H9 (cell line): ENCODE measurements around the gene BRSK1. TPM values are rescaled to one million over a fixed set of nuclear protein-coding genes. Genes with fewer than 3 reads are reported as not detected.

Experiments
- DNase-seq: peaks from one replicate; pipeline ENCODE4 v3.0.0-alpha.2; 2017
- H2AFZ ChIP-seq: one replicate; pipeline ENCODE4 v1.6.1; 2013; ENCODE audit warnings: mild to moderate bottlenecking, low read length, control low read depth, moderate library complexity
- H2AK5ac ChIP-seq: 2 replicates; pipeline ENCODE4 v1.6.1; 2013; ENCODE audit warnings: low read length, control low read depth, mixed read lengths; ENCODE audit not compliant: insufficient read length
- H2BK120ac ChIP-seq: one replicate; pipeline ENCODE4 v1.6.1; 2013; ENCODE audit warnings: low read depth, mild to moderate bottlenecking, low read length, control low read depth, inconsistent platforms; ENCODE audit not compliant: poor library complexity, severe bottlenecking
- H2BK12ac ChIP-seq: 2 replicates; pipeline ENCODE4 v1.6.1; 2013; ENCODE audit warnings: low read length, control low read depth, mixed read lengths, low read depth; ENCODE audit not compliant: insufficient read length
- H2BK15ac ChIP-seq: 2 replicates; pipeline ENCODE4 v1.6.1; 2013; ENCODE audit warnings: low read depth, low read length, control low read depth
- H2BK20ac ChIP-seq: one replicate; pipeline ENCODE4 v1.6.1; 2013; ENCODE audit warnings: low read depth, mild to moderate bottlenecking, low read length, control low read depth, inconsistent platforms; ENCODE audit not compliant: poor library complexity, severe bottlenecking
- H2BK5ac ChIP-seq: 2 replicates; pipeline ENCODE4 v1.6.1; 2013; ENCODE audit warnings: low read length, control low read depth, mixed read lengths; ENCODE audit not compliant: insufficient read length
- H3K14ac ChIP-seq: 2 replicates; pipeline ENCODE4 v1.6.1; 2013; ENCODE audit warnings: low read length, control low read depth; ENCODE audit not compliant: insufficient read depth
- H3K18ac ChIP-seq: 2 replicates; pipeline ENCODE4 v1.6.1; 2013; ENCODE audit warnings: low read depth, mild to moderate bottlenecking, mixed read lengths, low read length, control low read depth; ENCODE audit not compliant: insufficient read length
- H3K23ac ChIP-seq: 2 replicates; pipeline ENCODE4 v1.6.1; 2013; ENCODE audit warnings: low read length, control low read depth, mixed read lengths, low read depth; ENCODE audit not compliant: insufficient read length
- H3K23me2 ChIP-seq: 2 replicates; pipeline ENCODE4 v1.6.1; 2013; ENCODE audit warnings: low read depth, mild to moderate bottlenecking, mixed read lengths, low read length, control low read depth; ENCODE audit not compliant: insufficient read length, poor library complexity, severe bottlenecking
- H3K27ac ChIP-seq: 2 replicates; pipeline ENCODE4 v1.5.1; 2013; ENCODE audit warnings: low read length, control low read depth, mixed read lengths, low read depth; ENCODE audit not compliant: insufficient read length
- H3K27me3 ChIP-seq: 2 replicates; pipeline ENCODE4 v1.6.1; 2013; ENCODE audit warnings: low read length, control low read depth, inconsistent platforms; ENCODE audit not compliant: insufficient read depth
- H3K4ac ChIP-seq: 2 replicates; pipeline ENCODE4 v1.6.1; 2013; ENCODE audit warnings: low read depth, mild to moderate bottlenecking, control low read depth, inconsistent platforms, low read length, moderate library complexity
- H3K4me1 ChIP-seq: 2 replicates; pipeline ENCODE4 v1.6.1; 2013; ENCODE audit warnings: low read length, control low read depth, inconsistent platforms; ENCODE audit not compliant: insufficient read depth
- H3K4me2 ChIP-seq: 2 replicates; pipeline ENCODE4 v1.6.1; 2013; ENCODE audit warnings: low read length, control low read depth, mixed read lengths; ENCODE audit not compliant: insufficient read length, insufficient read depth
- H3K56ac ChIP-seq: 2 replicates; pipeline ENCODE4 v1.6.1; 2013; ENCODE audit warnings: low read depth, mild to moderate bottlenecking, mixed read lengths, low read length, control low read depth; ENCODE audit not compliant: insufficient read length
- H3K79me1 ChIP-seq: 2 replicates; pipeline ENCODE4 v1.6.1; 2013; ENCODE audit warnings: low read depth, mild to moderate bottlenecking, moderate library complexity, low read length, control low read depth, inconsistent platforms; ENCODE audit not compliant: insufficient read depth, poor library complexity, severe bottlenecking
- H3K79me2 ChIP-seq: 2 replicates; pipeline ENCODE4 v1.6.1; 2013; ENCODE audit warnings: low read length, control low read depth, inconsistent platforms; ENCODE audit not compliant: insufficient read depth
- H3K9ac ChIP-seq: 2 replicates; pipeline ENCODE4 v1.6.1; 2013; ENCODE audit warnings: low read length, control low read depth, mixed read lengths; ENCODE audit not compliant: insufficient read length; ENCODE audit errors: extremely low read depth
- H3K9me3 ChIP-seq: one replicate; pipeline ENCODE4 v1.6.1; 2013; ENCODE audit warnings: low read depth, low read length, inconsistent platforms; ENCODE audit not compliant: control insufficient read depth
- H3T11ph ChIP-seq: one replicate; pipeline ENCODE4 v1.6.1; 2013; ENCODE audit warnings: mild to moderate bottlenecking, low read length, control low read depth, inconsistent platforms
- H4K20me1 ChIP-seq: one replicate; pipeline ENCODE4 v1.6.1; 2013; ENCODE audit not compliant: control insufficient read depth, insufficient read length, insufficient read depth
- H4K5ac ChIP-seq: 2 replicates; pipeline ENCODE4 v1.6.1; 2013; ENCODE audit warnings: low read depth, mild to moderate bottlenecking, mixed read lengths, low read length, control low read depth; ENCODE audit not compliant: insufficient read length
- H4K8ac ChIP-seq: replicated peaks from 2 replicates; pipeline ENCODE4 v1.6.1; 2013; ENCODE audit warnings: low read length, control low read depth, mixed read lengths, low read depth; ENCODE audit not compliant: insufficient read length
- H4K91ac ChIP-seq: 2 replicates; pipeline ENCODE4 v1.6.1; 2013; ENCODE audit warnings: low read depth, mild to moderate bottlenecking, moderate library complexity, mixed read lengths, low read length, control low read depth; ENCODE audit not compliant: insufficient read length
- H3K27ac Mint-ChIP-seq, 3 experiments: 2 replicates in 2 of 3; 3 replicates in 1 of 3; pipeline ENCODE4 v1.8.0; 2020 to 2021; ENCODE audit warnings: mixed read lengths in 3 of 3, mild to moderate bottlenecking in 1 of 3, moderate library complexity in 1 of 3
- H3K27me3 Mint-ChIP-seq: 2 replicates; pipeline ENCODE4 v1.8.0; 2021; ENCODE audit warnings: low read depth, mild to moderate bottlenecking, moderate library complexity, mixed read lengths
- H3K36me3 Mint-ChIP-seq, 3 experiments: 2 replicates in 2 of 3; 3 replicates in 1 of 3; pipeline ENCODE4 v1.8.0; 2020 to 2021; ENCODE audit warnings: low read depth in 3 of 3, mixed read lengths in 3 of 3; ENCODE audit not compliant: insufficient read depth in 1 of 3
- H3K4me1 Mint-ChIP-seq, 2 experiments: 2 replicates each; pipeline ENCODE4 v1.8.0; 2020; ENCODE audit warnings: mixed read lengths in 2 of 2
- H3K4me3 Mint-ChIP-seq, 2 experiments: 2 replicates in 1 of 2; 3 replicates in 1 of 2; pipeline ENCODE4 v1.8.0; 2020 to 2021; ENCODE audit warnings: mild to moderate bottlenecking in 2 of 2, mixed read lengths in 2 of 2, moderate library complexity in 1 of 2
- H3K9me3 Mint-ChIP-seq, 2 experiments: 2 replicates in 1 of 2; 3 replicates in 1 of 2; pipeline ENCODE4 v1.8.0; 2020; ENCODE audit warnings: mild to moderate bottlenecking in 2 of 2, mixed read lengths in 2 of 2, moderate library complexity in 1 of 2
- CTCF ChIP-seq: fragments of 200-600 bp; sonication (generic); conservative IDR thresholded peaks from 3 replicates; pipeline ENCODE4 v1.8.0; 2021; ENCODE audit warnings: antibody characterized with exemption, mild to moderate bottlenecking
- WGBS: extraction: QIAGEN DNeasy Blood & Tissue Kit; methylation state at CpG from one replicate; pipeline ENCODE4 v1.1.7; 2013; ENCODE audit warnings: missing lambda C conversion rate, low lambda C conversion rate, mixed read lengths; ENCODE audit not compliant: insufficient read length; ENCODE audit errors: extremely low coverage; 5-methylcytosine and 5-hydroxymethylcytosine counted together
- total RNA-seq: library from RNA; stranded (reverse); gene quantifications from 2 replicates; pipeline ENCODE4 v1.2.1, GENCODE V29; 2021

The BRSK1 gene
- total RNA-seq, 1 experiment from 2014 or later: 43.5 TPM

GRCh38 chr19:55244004-55244680, 39.7 kb upstream of the BRSK1 start:
- Mint-ChIP-seq H3K36me3 (peaks cover 15 to 58% (median 56%) of the 10 kb centered on the region in 3 experiments; a peak in 6 of 7 replicates), H3K4me3 (no peak overlapping the region), H3K27ac (no peak overlapping the region; a peak in 1 of 7 replicates), H3K4me1 (no peaks in the 10 kb centered on the region), H3K27me3 (no peaks in the 10 kb centered on the region), H3K9me3 (no peaks in the 10 kb centered on the region)
- Histone ChIP-seq H3K23ac (no peak overlapping the region), H2BK120ac (no peak overlapping the region), H3K9me3 (no peaks in the 10 kb centered on the region), H3K14ac (no peak overlapping the region), H3K23me2 (no peaks in the 10 kb centered on the region), H3K56ac (no peak overlapping the region), H3K9ac (no peak overlapping the region), H3K79me1 (no peaks in the 10 kb centered on the region), H3K27me3 (no peaks in the 10 kb centered on the region), H2AK5ac (no peak overlapping the region), H3K18ac (no peak overlapping the region), H4K91ac (no peak overlapping the region), H4K8ac (no peak overlapping the region), H3K4me2 (no peak overlapping the region), H3K4ac (no peak overlapping the region), H3K79me2 (peaks cover 2% of the 10 kb centered on the region; the same call in 1 of the 2 replicates), H2BK20ac (no peak overlapping the region), H3K27ac (no peak overlapping the region), H2BK5ac (no peak overlapping the region), H2BK15ac (no peak overlapping the region), H4K5ac (no peak overlapping the region), H3T11ph (no peak overlapping the region), H2BK12ac (no peak overlapping the region), H2AFZ (no peak overlapping the region), H4K20me1 (no peaks in the 10 kb centered on the region), H3K4me1 (no peaks in the 10 kb centered on the region)
- DNase-seq: no peak
- no peak for TF ChIP-seq CTCF
- no CpG with 5 or more reads among the region's 12 CpGs for WGBS
